OCI-LY7 (cell line): ENCODE measurements around the gene PDGFD.

ENCODE experiments used
- CTCF ChIP-seq: fragments of 200-600 bp; sonication (generic); conservative IDR thresholded peaks from 2 replicates; pipeline ENCODE4 v1.5.1; 2014; ENCODE audit warnings: mild to moderate bottlenecking, antibody characterized with exemption, low read length, moderate library complexity, mixed read lengths
- EZH2phosphoT487 ChIP-seq: fragments of 200-600 bp; sonication (generic); IDR thresholded peaks from 2 replicates; pipeline ENCODE4 v1.6.1; 2018; ENCODE audit warnings: low read depth, borderline replicate concordance, mild to moderate bottlenecking, mixed run types, antibody characterized with exemption, low read length, moderate library complexity, mixed read lengths

DNA sequence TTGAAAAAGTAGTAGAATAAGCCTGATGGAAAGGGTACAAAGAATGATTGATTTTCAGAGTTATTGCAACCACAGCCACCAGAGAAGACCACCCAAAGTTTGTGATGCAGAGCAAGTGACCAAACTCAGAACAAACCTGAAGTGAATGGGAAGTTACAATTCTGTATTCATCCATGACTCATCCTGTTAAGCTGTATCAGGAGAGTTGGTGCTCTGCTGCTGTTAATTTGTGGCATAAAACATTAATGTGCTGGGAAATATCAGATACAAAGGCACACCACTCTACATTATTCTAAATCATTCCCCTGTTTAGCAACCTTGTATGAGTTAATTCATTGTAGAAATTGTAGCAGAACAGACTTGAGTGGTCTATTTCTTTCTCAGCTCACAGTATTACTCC, 19.6 kb upstream of the PDGFD start:
- TF ChIP-seq CTCF = no peak
- TF ChIP-seq EZH2phosphoT487 = no peak
